ENCODE results near the gene RAB3IP. TPM values are rescaled to one million over a fixed set of nuclear protein-coding genes. Genes with fewer than 3 reads are reported as not detected.

RAB3IP gene
- total and polyA plus RNA-seq, 2 of the 4 experiments (the other 2 are of a cell fraction): 1.5 to 2.7 TPM

DNA sequence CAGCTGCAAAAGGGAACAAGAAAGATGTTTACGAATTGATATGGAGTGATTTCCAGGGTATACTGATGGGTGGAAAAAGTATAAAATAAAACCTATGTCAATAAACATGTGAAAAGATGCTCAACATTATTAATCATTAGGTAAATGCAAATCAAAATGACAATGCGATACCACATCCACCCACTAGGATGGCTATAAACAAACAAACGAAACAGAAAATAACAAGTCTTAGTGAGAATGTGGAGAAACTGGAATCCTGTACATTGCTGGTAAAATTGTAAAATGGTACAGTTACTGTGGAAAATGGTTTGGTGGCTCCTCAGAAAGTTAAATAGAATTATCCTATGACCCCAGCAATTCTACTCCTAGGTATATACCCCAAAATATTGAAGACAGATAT lies 30.0 kb upstream of the RAB3IP start:
- H2BK20ac ChIP-seq (ENCODE audit: low read depth, low read length): no peak overlapping the region
- H3K79me1 ChIP-seq (ENCODE audit: low read depth in 1 of 2, low read length in 2 of 2): no peaks in the 10 kb centered on the region
- ATAC-seq (ENCODE audit: low read depth) (no peak), DNase-seq (no peak)
- H2AK5ac ChIP-seq (ENCODE audit: low read depth, low read length): no peak overlapping the region
- no peak overlapping the region for H2AFZ ChIP-seq (replicated peaks; ENCODE audit: low read length, poor library complexity)
- in situ Hi-C loops (cut with MboI; ENCODE audit: low sequenced_read_pairs) (no loop called here), dilution Hi-C loops (cut with HindIII; ENCODE audit: low sequenced_read_pairs, unreplicated experiment) (no loop called here), intact Hi-C loops (cut with micrococcal nuclease) (no loop called here)
- no TSS peak for BruUV-seq (replicated peaks)
- no peak overlapping the region for H3K4me3 ChIP-seq (ENCODE audit: insufficient read depth, low read depth, low read length)
- ChIA-PET POLR2A (ENCODE audit: unreplicated experiment) (no interaction called here), CTCF (interaction anchor here (1.1 kb wide), 1 partner anchor 10 kb away, joined by 3 read pairs; the partner anchor contains the start of gene BEST3)
- H3K23ac ChIP-seq (ENCODE audit: low read depth, low read length): no peak overlapping the region
- H4K5ac ChIP-seq (ENCODE audit: low read depth, low read length): no peak overlapping the region
- no peak overlapping the region for H2BK120ac ChIP-seq (ENCODE audit: low read depth, low read length)
- no peak overlapping the region for H4K8ac ChIP-seq (ENCODE audit: low read depth in 2 of 2, low read length in 2 of 2)
- H3K9me3 ChIP-seq (ENCODE audit: control insufficient read depth, insufficient read depth, low read length): no peaks in the 10 kb centered on the region
- H2BK15ac ChIP-seq (ENCODE audit: low read depth, low read length): no peak overlapping the region
- no peaks in the 10 kb centered on the region for H3K9me1 ChIP-seq (ENCODE audit: insufficient read depth, low read length)
- no peak overlapping the region for H3K14ac ChIP-seq (replicated peaks; ENCODE audit: low read depth, low read length)
- no CpG with 5 or more reads among the region's 3 CpGs for WGBS, 2 experiments (ENCODE audit: extremely low coverage in 2 of 2, insufficient read length in 1 of 2)
- H3K4ac ChIP-seq (ENCODE audit: low read depth, low read length): no peak overlapping the region
- peaks cover 2% of the 10 kb centered on the region for H3K27me3 ChIP-seq (ENCODE audit: control insufficient read depth, insufficient read depth, low read length)
- H4K91ac ChIP-seq (ENCODE audit: insufficient read depth, low read depth, low read length): no peak overlapping the region
- no peak overlapping the region for H3K56ac ChIP-seq (ENCODE audit: extremely low read depth, insufficient read depth, low read length)
- no peaks in the 10 kb centered on the region for H3K4me1 ChIP-seq (ENCODE audit: control insufficient read depth, insufficient read depth, low read length)
- no peak overlapping the region for H2BK5ac ChIP-seq (ENCODE audit: low read depth, low read length, poor library complexity, severe bottlenecking)
- no peaks in the 10 kb centered on the region for H4K20me1 ChIP-seq (ENCODE audit: insufficient read depth, low read length)
- no peak overlapping the region for H3K9ac ChIP-seq (ENCODE audit: low read depth, low read length)
- no peaks in the 10 kb centered on the region for H3K36me3 ChIP-seq (ENCODE audit: control insufficient read depth, insufficient read depth, low read length)
- TF ChIP-seq FOS (IDR thresholded peaks at IDR 0.05; ENCODE audit: low read depth, low read length) (no peak), BHLHE40 (IDR thresholded peaks at IDR 0.05; ENCODE audit: low read depth, low read length) (no peak), CEBPB (IDR thresholded peaks at IDR 0.05; ENCODE audit: low read depth, low read length) (no peak), MAFK (IDR thresholded peaks at IDR 0.05; ENCODE audit: low read depth, low read length) (no peak), USF2 (IDR thresholded peaks at IDR 0.05; ENCODE audit: low read depth, low read length) (no peak), MAZ (IDR thresholded peaks at IDR 0.05; ENCODE audit: borderline replicate concordance, low read depth, low read length) (no peak), CHD1 (IDR thresholded peaks at IDR 0.05; ENCODE audit: low read depth, low read length) (no peak), RCOR1 (IDR thresholded peaks at IDR 0.05; ENCODE audit: insufficient replicate concordance, low read length) (no peak), POLR2A (IDR thresholded peaks at IDR 0.05; ENCODE audit: low read depth, low read length) (no peak), SMC3 (IDR thresholded peaks at IDR 0.05; ENCODE audit: low read depth, low read length) (no peak), MXI1 (IDR thresholded peaks at IDR 0.05; ENCODE audit: borderline replicate concordance, low read depth, low read length) (no peak)
- TF ChIP-seq, protein P1, sequence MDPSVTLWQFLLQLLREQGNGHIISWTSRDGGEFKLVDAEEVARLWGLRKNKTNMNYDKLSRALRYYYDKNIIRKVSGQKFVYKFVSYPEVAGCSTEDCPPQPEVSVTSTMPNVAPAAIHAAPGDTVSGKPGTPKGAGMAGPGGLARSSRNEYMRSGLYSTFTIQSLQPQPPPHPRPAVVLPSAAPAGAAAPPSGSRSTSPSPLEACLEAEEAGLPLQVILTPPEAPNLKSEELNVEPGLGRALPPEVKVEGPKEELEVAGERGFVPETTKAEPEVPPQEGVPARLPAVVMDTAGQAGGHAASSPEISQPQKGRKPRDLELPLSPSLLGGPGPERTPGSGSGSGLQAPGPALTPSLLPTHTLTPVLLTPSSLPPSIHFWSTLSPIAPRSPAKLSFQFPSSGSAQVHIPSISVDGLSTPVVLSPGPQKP (IDR thresholded peaks at IDR 0.05; ENCODE audit: borderline replicate concordance, low read depth, low read length): no peak
- TF ChIP-seq, protein P2, sequence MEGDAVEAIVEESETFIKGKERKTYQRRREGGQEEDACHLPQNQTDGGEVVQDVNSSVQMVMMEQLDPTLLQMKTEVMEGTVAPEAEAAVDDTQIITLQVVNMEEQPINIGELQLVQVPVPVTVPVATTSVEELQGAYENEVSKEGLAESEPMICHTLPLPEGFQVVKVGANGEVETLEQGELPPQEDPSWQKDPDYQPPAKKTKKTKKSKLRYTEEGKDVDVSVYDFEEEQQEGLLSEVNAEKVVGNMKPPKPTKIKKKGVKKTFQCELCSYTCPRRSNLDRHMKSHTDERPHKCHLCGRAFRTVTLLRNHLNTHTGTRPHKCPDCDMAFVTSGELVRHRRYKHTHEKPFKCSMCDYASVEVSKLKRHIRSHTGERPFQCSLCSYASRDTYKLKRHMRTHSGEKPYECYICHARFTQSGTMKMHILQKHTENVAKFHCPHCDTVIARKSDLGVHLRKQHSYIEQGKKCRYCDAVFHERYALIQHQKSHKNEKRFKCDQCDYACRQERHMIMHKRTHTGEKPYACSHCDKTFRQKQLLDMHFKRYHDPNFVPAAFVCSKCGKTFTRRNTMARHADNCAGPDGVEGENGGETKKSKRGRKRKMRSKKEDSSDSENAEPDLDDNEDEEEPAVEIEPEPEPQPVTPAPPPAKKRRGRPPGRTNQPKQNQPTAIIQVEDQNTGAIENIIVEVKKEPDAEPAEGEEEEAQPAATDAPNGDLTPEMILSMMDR (conservative IDR thresholded peaks at IDR 0.05; ENCODE audit: low read depth, low read length): no peak; the same call in 1 of the 2 replicates
- no peak overlapping the region for H3K4me2 ChIP-seq (ENCODE audit: low read depth, low read length)
- H3K27ac ChIP-seq (ENCODE audit: insufficient read depth, low read length): no peak overlapping the region
- no peak overlapping the region for H2AK9ac ChIP-seq (replicated peaks; ENCODE audit: low read depth, low read length, poor library complexity)
- no peak overlapping the region for H3K18ac ChIP-seq (ENCODE audit: low read depth, low read length)
